H9 (cell line): ENCODE data around the gene ISCA1. TPM values are rescaled to one million over a fixed set of nuclear protein-coding genes. Genes with fewer than 3 reads are reported as not detected.

ENCODE experiments used
- DNase-seq: peaks from one replicate; pipeline ENCODE4 v3.0.0-alpha.2; 2017
- H2AFZ ChIP-seq: one replicate; pipeline ENCODE4 v1.6.1; 2013; ENCODE audit warnings: mild to moderate bottlenecking, low read length, control low read depth, moderate library complexity
- H2AK5ac ChIP-seq: 2 replicates; pipeline ENCODE4 v1.6.1; 2013; ENCODE audit warnings: low read length, control low read depth, mixed read lengths; ENCODE audit not compliant: insufficient read length
- H2BK120ac ChIP-seq: one replicate; pipeline ENCODE4 v1.6.1; 2013; ENCODE audit warnings: low read depth, mild to moderate bottlenecking, low read length, control low read depth, inconsistent platforms; ENCODE audit not compliant: poor library complexity, severe bottlenecking
- H2BK12ac ChIP-seq: 2 replicates; pipeline ENCODE4 v1.6.1; 2013; ENCODE audit warnings: low read length, control low read depth, mixed read lengths, low read depth; ENCODE audit not compliant: insufficient read length
- H2BK15ac ChIP-seq: 2 replicates; pipeline ENCODE4 v1.6.1; 2013; ENCODE audit warnings: low read depth, low read length, control low read depth
- H2BK20ac ChIP-seq: one replicate; pipeline ENCODE4 v1.6.1; 2013; ENCODE audit warnings: low read depth, mild to moderate bottlenecking, low read length, control low read depth, inconsistent platforms; ENCODE audit not compliant: poor library complexity, severe bottlenecking
- H2BK5ac ChIP-seq: 2 replicates; pipeline ENCODE4 v1.6.1; 2013; ENCODE audit warnings: low read length, control low read depth, mixed read lengths; ENCODE audit not compliant: insufficient read length
- H3K14ac ChIP-seq: 2 replicates; pipeline ENCODE4 v1.6.1; 2013; ENCODE audit warnings: low read length, control low read depth; ENCODE audit not compliant: insufficient read depth
- H3K18ac ChIP-seq: 2 replicates; pipeline ENCODE4 v1.6.1; 2013; ENCODE audit warnings: low read depth, mild to moderate bottlenecking, mixed read lengths, low read length, control low read depth; ENCODE audit not compliant: insufficient read length
- H3K23ac ChIP-seq: 2 replicates; pipeline ENCODE4 v1.6.1; 2013; ENCODE audit warnings: low read length, control low read depth, mixed read lengths, low read depth; ENCODE audit not compliant: insufficient read length
- H3K23me2 ChIP-seq: 2 replicates; pipeline ENCODE4 v1.6.1; 2013; ENCODE audit warnings: low read depth, mild to moderate bottlenecking, mixed read lengths, low read length, control low read depth; ENCODE audit not compliant: insufficient read length, poor library complexity, severe bottlenecking
- H3K27ac ChIP-seq: 2 replicates; pipeline ENCODE4 v1.5.1; 2013; ENCODE audit warnings: low read length, control low read depth, mixed read lengths, low read depth; ENCODE audit not compliant: insufficient read length
- H3K27me3 ChIP-seq: 2 replicates; pipeline ENCODE4 v1.6.1; 2013; ENCODE audit warnings: low read length, control low read depth, inconsistent platforms; ENCODE audit not compliant: insufficient read depth
- H3K4ac ChIP-seq: 2 replicates; pipeline ENCODE4 v1.6.1; 2013; ENCODE audit warnings: low read depth, mild to moderate bottlenecking, control low read depth, inconsistent platforms, low read length, moderate library complexity
- H3K4me1 ChIP-seq: 2 replicates; pipeline ENCODE4 v1.6.1; 2013; ENCODE audit warnings: low read length, control low read depth, inconsistent platforms; ENCODE audit not compliant: insufficient read depth
- H3K4me2 ChIP-seq: 2 replicates; pipeline ENCODE4 v1.6.1; 2013; ENCODE audit warnings: low read length, control low read depth, mixed read lengths; ENCODE audit not compliant: insufficient read length, insufficient read depth
- H3K56ac ChIP-seq: 2 replicates; pipeline ENCODE4 v1.6.1; 2013; ENCODE audit warnings: low read depth, mild to moderate bottlenecking, mixed read lengths, low read length, control low read depth; ENCODE audit not compliant: insufficient read length
- H3K79me1 ChIP-seq: 2 replicates; pipeline ENCODE4 v1.6.1; 2013; ENCODE audit warnings: low read depth, mild to moderate bottlenecking, moderate library complexity, low read length, control low read depth, inconsistent platforms; ENCODE audit not compliant: insufficient read depth, poor library complexity, severe bottlenecking
- H3K79me2 ChIP-seq: 2 replicates; pipeline ENCODE4 v1.6.1; 2013; ENCODE audit warnings: low read length, control low read depth, inconsistent platforms; ENCODE audit not compliant: insufficient read depth
- H3K9ac ChIP-seq: 2 replicates; pipeline ENCODE4 v1.6.1; 2013; ENCODE audit warnings: low read length, control low read depth, mixed read lengths; ENCODE audit not compliant: insufficient read length; ENCODE audit errors: extremely low read depth
- H3K9me3 ChIP-seq: one replicate; pipeline ENCODE4 v1.6.1; 2013; ENCODE audit warnings: low read depth, low read length, inconsistent platforms; ENCODE audit not compliant: control insufficient read depth
- H3T11ph ChIP-seq: one replicate; pipeline ENCODE4 v1.6.1; 2013; ENCODE audit warnings: mild to moderate bottlenecking, low read length, control low read depth, inconsistent platforms
- H4K20me1 ChIP-seq: one replicate; pipeline ENCODE4 v1.6.1; 2013; ENCODE audit not compliant: control insufficient read depth, insufficient read length, insufficient read depth
- H4K5ac ChIP-seq: 2 replicates; pipeline ENCODE4 v1.6.1; 2013; ENCODE audit warnings: low read depth, mild to moderate bottlenecking, mixed read lengths, low read length, control low read depth; ENCODE audit not compliant: insufficient read length
- H4K8ac ChIP-seq: replicated peaks from 2 replicates; pipeline ENCODE4 v1.6.1; 2013; ENCODE audit warnings: low read length, control low read depth, mixed read lengths, low read depth; ENCODE audit not compliant: insufficient read length
- H4K91ac ChIP-seq: 2 replicates; pipeline ENCODE4 v1.6.1; 2013; ENCODE audit warnings: low read depth, mild to moderate bottlenecking, moderate library complexity, mixed read lengths, low read length, control low read depth; ENCODE audit not compliant: insufficient read length
- H3K27ac Mint-ChIP-seq, 3 experiments: 2 replicates in 2 of 3; 3 replicates in 1 of 3; pipeline ENCODE4 v1.8.0; 2020 to 2021; ENCODE audit warnings: mixed read lengths in 3 of 3, mild to moderate bottlenecking in 1 of 3, moderate library complexity in 1 of 3
- H3K27me3 Mint-ChIP-seq: 2 replicates; pipeline ENCODE4 v1.8.0; 2021; ENCODE audit warnings: low read depth, mild to moderate bottlenecking, moderate library complexity, mixed read lengths
- H3K36me3 Mint-ChIP-seq, 3 experiments: 2 replicates in 2 of 3; 3 replicates in 1 of 3; pipeline ENCODE4 v1.8.0; 2020 to 2021; ENCODE audit warnings: low read depth in 3 of 3, mixed read lengths in 3 of 3; ENCODE audit not compliant: insufficient read depth in 1 of 3
- H3K4me1 Mint-ChIP-seq, 2 experiments: 2 replicates each; pipeline ENCODE4 v1.8.0; 2020; ENCODE audit warnings: mixed read lengths in 2 of 2
- H3K4me3 Mint-ChIP-seq, 2 experiments: 2 replicates in 1 of 2; 3 replicates in 1 of 2; pipeline ENCODE4 v1.8.0; 2020 to 2021; ENCODE audit warnings: mild to moderate bottlenecking in 2 of 2, mixed read lengths in 2 of 2, moderate library complexity in 1 of 2
- H3K9me3 Mint-ChIP-seq, 2 experiments: 2 replicates in 1 of 2; 3 replicates in 1 of 2; pipeline ENCODE4 v1.8.0; 2020; ENCODE audit warnings: mild to moderate bottlenecking in 2 of 2, mixed read lengths in 2 of 2, moderate library complexity in 1 of 2
- WGBS: extraction: QIAGEN DNeasy Blood & Tissue Kit; methylation state at CpG from one replicate; pipeline ENCODE4 v1.1.7; 2013; ENCODE audit warnings: missing lambda C conversion rate, low lambda C conversion rate, mixed read lengths; ENCODE audit not compliant: insufficient read length; ENCODE audit errors: extremely low coverage; 5-methylcytosine and 5-hydroxymethylcytosine counted together
- total RNA-seq: library from RNA; stranded (reverse); gene quantifications from 2 replicates; pipeline ENCODE4 v1.2.1, GENCODE V29; 2021
- TF ChIP-seq, protein P1 (sequence below): fragments of 200-600 bp; sonication (generic); conservative IDR thresholded peaks from 3 replicates; pipeline ENCODE4 v1.8.0; 2021; ENCODE audit warnings: antibody characterized with exemption, mild to moderate bottlenecking

Gene ISCA1
- total RNA-seq, 1 experiment from 2014 or later = 33.3 TPM

DNA sequence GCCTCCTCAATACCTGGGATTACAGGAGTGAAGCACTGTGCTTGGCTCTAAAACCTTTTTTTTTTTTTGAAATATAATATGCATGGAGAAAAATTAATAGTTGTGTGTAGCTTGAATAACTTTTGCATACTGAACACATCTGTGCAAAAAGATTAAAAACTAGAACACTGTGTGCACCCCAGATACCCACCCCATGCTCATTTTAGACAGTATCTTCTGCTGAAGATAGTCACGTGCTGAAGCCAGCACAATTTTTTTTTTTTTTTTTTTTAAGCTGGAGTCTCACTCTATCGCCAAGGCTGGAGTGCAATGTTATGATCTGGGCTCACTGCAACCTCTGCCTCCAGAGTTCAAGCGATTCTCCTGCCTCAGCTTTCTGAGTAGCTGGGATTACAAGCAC, 62.7 kb downstream of the ISCA1 start:
- Histone ChIP-seq H3T11ph (no peak overlapping the region), H3K79me2 (no peaks in the 10 kb centered on the region), H3K9ac (no peak overlapping the region), H3K79me1 (no peaks in the 10 kb centered on the region), H2BK120ac (no peak overlapping the region), H3K9me3 (no peaks in the 10 kb centered on the region), H4K5ac (no peak overlapping the region), H3K27me3 (no peaks in the 10 kb centered on the region), H3K14ac (no peak overlapping the region), H3K23ac (no peak overlapping the region), H2BK5ac (no peak overlapping the region), H3K27ac (no peak overlapping the region), H2AFZ (no peak overlapping the region), H3K23me2 (no peaks in the 10 kb centered on the region), H2AK5ac (no peak overlapping the region), H2BK12ac (no peak overlapping the region), H3K4ac (no peak overlapping the region), H3K56ac (no peak overlapping the region), H3K4me2 (no peak overlapping the region), H2BK20ac (no peak overlapping the region), H4K20me1 (no peaks in the 10 kb centered on the region), H2BK15ac (no peak overlapping the region), H4K91ac (no peak overlapping the region), H3K4me1 (no peaks in the 10 kb centered on the region), H3K18ac (no peak overlapping the region), H4K8ac (no peak overlapping the region)
- H3K4me1 Mint-ChIP-seq = no peaks in the 10 kb centered on the region
- no peaks in the 10 kb centered on the region for H3K27me3 Mint-ChIP-seq
- no peaks in the 10 kb centered on the region for H3K36me3 Mint-ChIP-seq
- H3K9me3 Mint-ChIP-seq = no peaks in the 10 kb centered on the region
- no peak overlapping the region for H3K27ac Mint-ChIP-seq
- TF ChIP-seq, protein P1, sequence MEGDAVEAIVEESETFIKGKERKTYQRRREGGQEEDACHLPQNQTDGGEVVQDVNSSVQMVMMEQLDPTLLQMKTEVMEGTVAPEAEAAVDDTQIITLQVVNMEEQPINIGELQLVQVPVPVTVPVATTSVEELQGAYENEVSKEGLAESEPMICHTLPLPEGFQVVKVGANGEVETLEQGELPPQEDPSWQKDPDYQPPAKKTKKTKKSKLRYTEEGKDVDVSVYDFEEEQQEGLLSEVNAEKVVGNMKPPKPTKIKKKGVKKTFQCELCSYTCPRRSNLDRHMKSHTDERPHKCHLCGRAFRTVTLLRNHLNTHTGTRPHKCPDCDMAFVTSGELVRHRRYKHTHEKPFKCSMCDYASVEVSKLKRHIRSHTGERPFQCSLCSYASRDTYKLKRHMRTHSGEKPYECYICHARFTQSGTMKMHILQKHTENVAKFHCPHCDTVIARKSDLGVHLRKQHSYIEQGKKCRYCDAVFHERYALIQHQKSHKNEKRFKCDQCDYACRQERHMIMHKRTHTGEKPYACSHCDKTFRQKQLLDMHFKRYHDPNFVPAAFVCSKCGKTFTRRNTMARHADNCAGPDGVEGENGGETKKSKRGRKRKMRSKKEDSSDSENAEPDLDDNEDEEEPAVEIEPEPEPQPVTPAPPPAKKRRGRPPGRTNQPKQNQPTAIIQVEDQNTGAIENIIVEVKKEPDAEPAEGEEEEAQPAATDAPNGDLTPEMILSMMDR = no peak
- no peak overlapping the region for H3K4me3 Mint-ChIP-seq
- no peak for DNase-seq
- WGBS = no CpG with 5 or more reads among the region's 3 CpGs
